ACHN (cell line): ENCODE measurements around the gene PRR30.

ENCODE experiments used
- DNase-seq: peaks from one replicate; pipeline ENCODE4 v3.0.0-alpha.2; 2015
- in situ Hi-C: cut with HindIII; loops from 2 replicates; pipeline ENCODE4 v1.10.0; 2017; ENCODE audit warnings: low sequenced_read_pairs, low pct_ligation_motif_present, low pct_unique_long_range_greater_than_20kb

Gene PRR30

GRCh38 chr2:27091746-27092695, 47.2 kb downstream of the PRR30 start:
- in situ Hi-C loops = no loop called here
- DNase-seq = no peak

DNA sequence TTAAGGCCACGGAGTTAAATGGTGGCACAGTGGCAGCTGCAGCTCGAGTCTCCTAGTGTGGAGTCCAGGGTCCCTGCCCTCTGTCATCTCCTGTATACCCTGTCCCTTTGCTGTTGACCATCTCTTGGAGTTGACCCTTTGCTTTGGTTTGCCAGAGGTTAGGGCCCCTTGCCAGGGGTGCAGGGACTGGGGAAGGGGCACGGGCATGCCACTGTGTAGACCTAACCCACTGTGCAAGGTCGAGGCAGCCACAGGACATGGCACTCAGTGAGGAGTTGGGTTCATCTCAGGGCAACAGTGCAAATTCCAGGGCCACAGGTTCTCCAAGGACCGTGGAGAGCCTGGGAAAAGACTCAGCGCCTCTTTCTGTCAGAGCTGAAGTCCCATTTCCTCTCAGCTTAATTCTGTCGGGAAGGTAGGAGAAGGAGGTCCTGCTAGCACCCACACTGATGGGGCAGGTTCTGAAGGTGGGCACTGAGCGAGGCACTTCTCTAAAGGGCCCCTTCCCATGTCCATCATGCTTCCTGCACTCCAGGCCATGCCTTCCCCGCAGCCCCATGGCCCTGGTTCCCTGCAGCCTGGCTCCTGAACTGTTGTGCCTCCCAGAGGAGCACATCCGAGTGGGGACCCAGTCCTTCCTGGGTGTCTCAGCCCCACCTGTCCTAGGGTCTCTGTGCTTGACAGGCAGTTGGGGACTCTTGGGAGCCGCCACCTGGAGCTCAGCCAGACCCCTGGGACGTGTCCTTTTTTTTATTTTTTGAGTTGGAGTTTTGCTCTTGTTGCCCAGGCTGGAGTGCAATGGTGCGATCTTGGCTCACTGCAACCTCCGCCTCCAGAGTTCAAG, 49.9 kb downstream of the PRR30 start:
- no peak for DNase-seq
- in situ Hi-C loops = no loop called here

- in situ Hi-C loops = no loop called here
These were observed 50.6 kb downstream of the PRR30 start for GRCh38 chr2:27088634-27089033.

DNA sequence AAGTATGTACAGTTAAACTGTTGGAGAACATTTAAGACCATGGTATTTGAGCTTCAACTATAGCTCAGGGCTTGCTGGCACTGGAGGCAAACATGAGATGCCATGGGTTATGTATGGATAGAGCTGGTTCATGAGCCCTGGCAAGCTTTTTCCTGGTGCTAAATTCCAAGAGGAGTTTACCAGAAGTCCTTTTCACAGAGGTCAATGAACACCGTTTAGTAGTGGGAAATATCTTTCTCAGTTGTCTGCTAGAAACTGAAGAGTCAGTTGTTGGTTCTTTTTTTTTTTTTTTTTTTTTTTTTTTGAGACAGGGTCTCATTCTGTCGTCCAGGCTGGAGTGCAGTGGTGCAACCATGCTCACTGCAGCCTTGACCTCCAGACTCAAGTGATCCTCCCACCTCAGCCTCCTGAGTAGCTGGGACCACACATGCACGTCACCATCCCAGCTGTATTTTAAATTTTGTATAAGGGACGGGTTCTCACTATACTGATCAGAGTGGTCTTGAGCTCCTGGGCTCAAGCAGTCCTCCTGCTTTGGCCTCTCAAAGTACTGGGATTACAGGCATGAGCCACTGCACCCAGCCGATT, 51.3 kb downstream of the PRR30 start:
- in situ Hi-C loops = no loop called here

More at GRCh38 chr2:27088634-27089033, 50.6 kb downstream of the PRR30 start:
- DNase-seq = no peak

More for the DNA sequence above, 51.3 kb downstream of the PRR30 start:
- no peak for DNase-seq
